Stomach (tissue), 4 donors: ENCODE data around the gene DENND6B.

Experiments used
- POLR2A ChIP-seq, 4 donors: fragments of 450-650 bp; IDR thresholded peaks; one replicate each; pipeline ENCODE4 v1.6.1; 2016; ENCODE audit warnings: antibody characterized with exemption in 4 of 4, control low read depth in 2 of 4, mild to moderate bottlenecking in 1 of 4, moderate library complexity in 1 of 4
- POLR2AphosphoS5 ChIP-seq, 3 donors: sonication (generic); formaldehyde crosslinking; IDR thresholded peaks; one replicate each; pipeline ENCODE4 v1.6.1; 2016; ENCODE audit warnings: antibody characterized with exemption in 3 of 3
- TF ChIP-seq, protein P1 (sequence below), 7 experiments: fragments of 450-650 bp in 4 of 7; fragments of 200-600 bp in 3 of 7; sonication (generic) in 3 of 7; IDR thresholded peaks; one replicate each; pipeline ENCODE4 v1.5.1; 2016 to 2019; ENCODE audit warnings: antibody characterized with exemption in 7 of 7, control low read depth in 2 of 7, mild to moderate bottlenecking in 1 of 7

DNA sequence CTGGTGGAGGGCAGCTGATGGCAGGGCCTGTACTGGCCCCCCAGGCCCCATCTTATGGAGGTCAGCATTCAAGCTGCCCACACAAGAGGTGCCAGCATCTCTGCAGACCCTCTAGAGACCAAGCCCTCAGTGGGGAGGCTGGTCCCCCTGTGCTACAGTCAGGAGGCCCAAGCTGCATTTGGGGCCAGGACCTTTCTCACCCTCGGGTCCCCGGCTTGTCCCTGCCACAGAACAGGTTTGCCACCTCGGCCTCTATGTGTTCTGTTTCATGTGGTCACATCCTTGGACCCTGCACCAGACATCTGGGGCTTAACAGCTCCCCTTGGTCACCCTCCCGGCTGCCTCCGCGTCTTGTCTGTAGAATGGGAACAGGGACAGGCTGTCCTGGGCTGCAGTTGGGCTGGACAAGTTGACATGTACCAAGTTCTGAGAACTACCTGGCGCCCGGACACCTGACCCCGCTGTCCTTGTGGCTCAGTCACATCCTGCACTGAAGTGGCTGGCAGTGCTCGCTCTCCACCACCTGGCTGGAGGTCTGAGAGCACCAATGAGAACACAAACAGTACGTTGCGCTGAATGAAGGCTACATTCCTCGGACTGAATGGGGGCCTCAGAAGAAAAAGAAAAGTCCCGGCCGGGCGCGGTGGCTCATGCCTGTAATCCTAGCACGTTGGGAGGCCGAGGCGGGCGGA, 16.6 kb downstream of the DENND6B start:
- TF ChIP-seq, protein P1, sequence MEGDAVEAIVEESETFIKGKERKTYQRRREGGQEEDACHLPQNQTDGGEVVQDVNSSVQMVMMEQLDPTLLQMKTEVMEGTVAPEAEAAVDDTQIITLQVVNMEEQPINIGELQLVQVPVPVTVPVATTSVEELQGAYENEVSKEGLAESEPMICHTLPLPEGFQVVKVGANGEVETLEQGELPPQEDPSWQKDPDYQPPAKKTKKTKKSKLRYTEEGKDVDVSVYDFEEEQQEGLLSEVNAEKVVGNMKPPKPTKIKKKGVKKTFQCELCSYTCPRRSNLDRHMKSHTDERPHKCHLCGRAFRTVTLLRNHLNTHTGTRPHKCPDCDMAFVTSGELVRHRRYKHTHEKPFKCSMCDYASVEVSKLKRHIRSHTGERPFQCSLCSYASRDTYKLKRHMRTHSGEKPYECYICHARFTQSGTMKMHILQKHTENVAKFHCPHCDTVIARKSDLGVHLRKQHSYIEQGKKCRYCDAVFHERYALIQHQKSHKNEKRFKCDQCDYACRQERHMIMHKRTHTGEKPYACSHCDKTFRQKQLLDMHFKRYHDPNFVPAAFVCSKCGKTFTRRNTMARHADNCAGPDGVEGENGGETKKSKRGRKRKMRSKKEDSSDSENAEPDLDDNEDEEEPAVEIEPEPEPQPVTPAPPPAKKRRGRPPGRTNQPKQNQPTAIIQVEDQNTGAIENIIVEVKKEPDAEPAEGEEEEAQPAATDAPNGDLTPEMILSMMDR (IDR thresholded peaks at IDR 0.05), result no peak
- no peak for TF ChIP-seq POLR2AphosphoS5 (IDR thresholded peaks at IDR 0.05)
- TF ChIP-seq POLR2A (IDR thresholded peaks at IDR 0.05), result no peak
